ENCODE data around the gene DDX27. TPM values are rescaled to one million over a fixed set of nuclear protein-coding genes. Genes with fewer than 3 reads are reported as not detected.

DDX27 gene
- polyA plus RNA-seq, 1 of the 3 experiments (the other 2 are of a cell fraction) = 51.9 TPM

GRCh38 chr20:49275636-49276035 lies 56.4 kb downstream of the DDX27 start:
- Histone ChIP-seq H3K4me2 (peak overlapping the region; percentile 89), H3K4me3 (ENCODE audit: low read depth in 2 of 2, low read length in 1 of 2) (no peak overlapping the region; a peak in 2 of 4 replicates), H3K79me2 (ENCODE audit: insufficient read depth) (peaks cover 94% of the 10 kb centered on the region), H3K36me3 (replicated peaks in 1 of 2; ENCODE audit: control insufficient read depth in 1 of 2, insufficient read depth in 2 of 2, low read length in 1 of 2) (peaks cover 42 to 68% of the 10 kb centered on the region in 2 experiments), H3K4me1 (ENCODE audit: control insufficient read depth in 1 of 2, insufficient read depth in 2 of 2, low read depth in 1 of 2, low read length in 1 of 2) (peaks cover 13% of the 10 kb centered on the region in 2 experiments; a peak in 3 of 4 replicates), H2AFZ (ENCODE audit: low read depth) (no peak overlapping the region), H3K27me3 (ENCODE audit: insufficient read depth) (no peaks in the 10 kb centered on the region), H4K20me1 (ENCODE audit: insufficient read depth) (peaks cover 28% of the 10 kb centered on the region), H3F3A (replicated peaks; ENCODE audit: insufficient read depth) (peaks cover 34% of the 10 kb centered on the region), H3K9ac (peak overlapping the region; percentile 96; the same call in 1 of the 2 replicates), H3K27ac (ENCODE audit: low read depth in 2 of 2, low read length in 1 of 2) (peak overlapping the region; percentile 95; a peak in 3 of 4 replicates), H3K9me3 (peaks cover 9% of the 10 kb centered on the region; the same call in 1 of the 2 replicates), H3K9me2 (no peaks in the 10 kb centered on the region)
- TF ChIP-seq YY1 (IDR thresholded peaks at IDR 0.05; ENCODE audit: low read depth) = no peak
- peak; percentile 16; the same call in 1 of the 2 replicates for TF ChIP-seq FOSL2 (IDR thresholded peaks at IDR 0.05; ENCODE audit: borderline replicate concordance, low read depth)
- TF ChIP-seq GABPA (IDR thresholded peaks at IDR 0.05; ENCODE audit: low read depth) = no peak
- TF ChIP-seq USF1 (IDR thresholded peaks at IDR 0.05; ENCODE audit: borderline replicate concordance, low read depth) = no peak
- no peak for TF ChIP-seq MEF2A (IDR thresholded peaks at IDR 0.05; ENCODE audit: borderline replicate concordance, low read depth)
- TF ChIP-seq TCF12 (IDR thresholded peaks at IDR 0.05) = peak; percentile 62; the same call in 1 of the 2 replicates
- TF ChIP-seq USF2 (IDR thresholded peaks at IDR 0.05; ENCODE audit: borderline replicate concordance, low read depth, low read length) = no peak
- no peak for TF ChIP-seq POLR2AphosphoS5 (IDR thresholded peaks at IDR 0.05; ENCODE audit: low read depth, low read length)
- POLR2A ChIA-PET = no interaction called here
- WGBS (ENCODE audit: low lambda C conversion rate) = 42% methylated on average over 2 of the region's 2 CpGs
- no peak for DNase-seq
- CTCF ChIA-PET = interaction anchor here (1.2 kb wide), 1 partner anchor 30 kb away, joined by 4 read pairs; no protein-coding TSS in a partner anchor

GRCh38 chr20:49276161-49276960 lies 57.1 kb downstream of the DDX27 start:
- ChIA-PET CTCF (interaction anchor here (0.7 to 1.2 kb wide), 3 partner anchors 30 to 31 kb away, joined by 3 to 4 read pairs (median 3); no protein-coding TSS in a partner anchor), POLR2A (no interaction called here)
- peak overlapping the region; percentile 65 to 90 for H3K4me3 ChIP-seq (ENCODE audit: low read depth in 2 of 2, low read length in 1 of 2)
- WGBS (ENCODE audit: low lambda C conversion rate) = 36% methylated on average over 3 of the region's 3 CpGs
- H3K79me2 ChIP-seq (ENCODE audit: insufficient read depth) = peaks cover 94% of the 10 kb centered on the region
- H3K4me1 ChIP-seq (ENCODE audit: control insufficient read depth in 1 of 2, insufficient read depth in 2 of 2, low read depth in 1 of 2, low read length in 1 of 2) = peaks cover 13% of the 10 kb centered on the region in 2 experiments; a peak in 3 of 4 replicates
- no peak overlapping the region for H2AFZ ChIP-seq (ENCODE audit: low read depth)
- H3K9ac ChIP-seq = peak overlapping the region; percentile 96
- H3K9me3 ChIP-seq = peaks cover 11% of the 10 kb centered on the region; the same call in 1 of the 2 replicates
- peaks cover 34% of the 10 kb centered on the region for H4K20me1 ChIP-seq (ENCODE audit: insufficient read depth)
- no peaks in the 10 kb centered on the region for H3K27me3 ChIP-seq (ENCODE audit: insufficient read depth)
- H3K27ac ChIP-seq (ENCODE audit: low read depth in 2 of 2, low read length in 1 of 2) = peak overlapping the region; percentile 95; a peak in 3 of 4 replicates
- TF ChIP-seq USF1 (IDR thresholded peaks at IDR 0.05; ENCODE audit: borderline replicate concordance, low read depth) = no peak
- TF ChIP-seq MAX (IDR thresholded peaks at IDR 0.05; ENCODE audit: low read depth) = 0 out of 2 replicates have a peak, but pooled peaks have one; percentile 11
- peak; percentile 60; the same call in 1 of the 2 replicates for TF ChIP-seq NFIC (IDR thresholded peaks at IDR 0.05; ENCODE audit: borderline replicate concordance)
- no peak for TF ChIP-seq RAD21 (IDR thresholded peaks at IDR 0.05; ENCODE audit: low read length)
- TF ChIP-seq FOXJ3 (CRISPR knock-in tag; IDR thresholded peaks at IDR 0.05) = no peak
- TF ChIP-seq FOSL2 (IDR thresholded peaks at IDR 0.05; ENCODE audit: borderline replicate concordance, low read depth) = peak; percentile 19; the same call in 1 of the 2 replicates
- no peak for TF ChIP-seq NRF1 (IDR thresholded peaks at IDR 0.05; ENCODE audit: low read depth, low read length)
- H3F3A ChIP-seq (replicated peaks; ENCODE audit: insufficient read depth) = peaks cover 42% of the 10 kb centered on the region
- peak overlapping the region; percentile 89 for H3K4me2 ChIP-seq
- no peak for DNase-seq
- no peaks in the 10 kb centered on the region for H3K9me2 ChIP-seq
- peaks cover 42 to 68% of the 10 kb centered on the region in 2 experiments for H3K36me3 ChIP-seq (replicated peaks in 1 of 2; ENCODE audit: control insufficient read depth in 1 of 2, insufficient read depth in 2 of 2, low read length in 1 of 2)
